Effector CD8-positive, alpha-beta T cell (primary cell): ENCODE data around the gene GNE.

ENCODE experiments used
- DNase-seq: peaks from one replicate; lab custom pipeline; 2025; lab: John Stamatoyannopoulos, UW

GNE gene

GRCh38 chr9:36169166-36169565, 89.1 kb downstream of the GNE start, which contains the start of gene CCIN:
TSS of gene CCIN (plus strand) at chr9:36169388. CDS start at chr9:36169503, 115 bp downstream.
- no peak for DNase-seq

- DNase-seq = peak; percentile 69
Measured at GRCh38 chr9:36166168-36166927, 91.9 kb downstream of the GNE start.

DNA sequence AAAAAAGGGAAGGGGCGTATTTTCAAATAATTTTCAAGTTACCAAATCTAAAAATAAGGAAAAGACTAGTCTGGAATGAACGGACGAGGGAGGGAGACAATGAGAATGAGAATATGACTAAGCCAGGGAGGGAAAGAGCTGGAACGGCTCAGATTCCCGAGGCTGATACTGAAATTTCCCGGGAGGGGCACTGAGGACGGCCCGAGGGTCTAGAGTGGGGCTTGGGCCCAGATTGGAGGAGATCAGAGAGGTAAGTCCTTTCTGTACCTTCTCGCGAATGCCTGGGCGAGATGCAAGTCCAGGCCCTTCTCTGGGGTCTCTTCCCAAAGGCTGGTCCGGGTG, 92.5 kb downstream of the GNE start:
- DNase-seq = no peak

DNA sequence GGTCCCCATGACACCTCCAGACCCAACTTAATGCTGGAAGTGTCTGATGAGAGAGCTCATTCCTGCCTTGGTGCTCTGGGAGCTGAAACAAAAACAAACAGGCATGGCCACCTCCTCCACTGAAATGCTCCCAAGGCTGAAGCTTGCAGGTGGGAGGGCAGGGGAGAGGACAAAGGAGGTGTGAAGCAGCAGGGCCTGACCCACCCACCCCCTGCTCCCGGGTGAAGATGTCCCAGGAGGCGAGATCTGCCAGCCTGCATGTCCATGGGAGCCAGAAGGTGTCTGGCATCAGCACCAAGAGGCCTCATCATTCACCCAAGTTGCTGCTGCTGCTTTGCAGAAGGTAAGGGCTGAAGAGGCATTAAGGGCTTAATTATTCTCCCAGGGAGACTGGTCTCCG, 93.3 kb downstream of the GNE start:
- no peak for DNase-seq
